IPS-15b (cell line): ENCODE results near the gene MRPS11.

Experiments
- H3K27me3 ChIP-seq: one replicate; pipeline ENCODE4 v1.6.1; 2013; ENCODE audit warnings: low read length; ENCODE audit not compliant: control insufficient read depth, insufficient read depth
- H3K36me3 ChIP-seq: one replicate; pipeline ENCODE4 v1.6.1; 2013; ENCODE audit warnings: low read length; ENCODE audit not compliant: control insufficient read depth, insufficient read depth
- H3K4me1 ChIP-seq: one replicate; pipeline ENCODE4 v1.6.1; 2013; ENCODE audit warnings: mild to moderate bottlenecking, low read length; ENCODE audit not compliant: control insufficient read depth, insufficient read depth
- H3K4me3 ChIP-seq: one replicate; pipeline ENCODE4 v1.5.1; 2013; ENCODE audit warnings: low read depth, low read length
- H3K9ac ChIP-seq: one replicate; pipeline ENCODE4 v1.6.1; 2013; ENCODE audit warnings: low read depth, mild to moderate bottlenecking, low read length
- H3K9me3 ChIP-seq: one replicate; pipeline ENCODE4 v1.6.1; 2013; ENCODE audit warnings: mild to moderate bottlenecking, low read length; ENCODE audit not compliant: control insufficient read depth, insufficient read depth

Gene MRPS11

GRCh38 chr15:88526247-88526879 lies 58.9 kb downstream of the MRPS11 start:
- H3K9me3 ChIP-seq = no peaks in the 10 kb centered on the region
- H3K4me1 ChIP-seq = no peaks in the 10 kb centered on the region
- peaks cover 7% of the 10 kb centered on the region for H3K36me3 ChIP-seq
- H3K9ac ChIP-seq = no peak overlapping the region
- H3K4me3 ChIP-seq = no peak overlapping the region
- H3K27me3 ChIP-seq = no peaks in the 10 kb centered on the region

- H3K9ac ChIP-seq = no peak overlapping the region
- H3K27me3 ChIP-seq = no peaks in the 10 kb centered on the region
- H3K4me1 ChIP-seq = no peaks in the 10 kb centered on the region
- H3K9me3 ChIP-seq = no peaks in the 10 kb centered on the region
- H3K36me3 ChIP-seq = peaks cover 7% of the 10 kb centered on the region
- no peak overlapping the region for H3K4me3 ChIP-seq
Observed at GRCh38 chr15:88529021-88529630, 61.6 kb downstream of the MRPS11 start.
